ENCODE data around the gene PTMA. TPM values are rescaled to one million over a fixed set of nuclear protein-coding genes. Genes with fewer than 3 reads are reported as not detected.

Gene PTMA
- total RNA-seq, 4 donors from 2014 or later: 631 to 1,160 (median 1,099) TPM

DNA sequence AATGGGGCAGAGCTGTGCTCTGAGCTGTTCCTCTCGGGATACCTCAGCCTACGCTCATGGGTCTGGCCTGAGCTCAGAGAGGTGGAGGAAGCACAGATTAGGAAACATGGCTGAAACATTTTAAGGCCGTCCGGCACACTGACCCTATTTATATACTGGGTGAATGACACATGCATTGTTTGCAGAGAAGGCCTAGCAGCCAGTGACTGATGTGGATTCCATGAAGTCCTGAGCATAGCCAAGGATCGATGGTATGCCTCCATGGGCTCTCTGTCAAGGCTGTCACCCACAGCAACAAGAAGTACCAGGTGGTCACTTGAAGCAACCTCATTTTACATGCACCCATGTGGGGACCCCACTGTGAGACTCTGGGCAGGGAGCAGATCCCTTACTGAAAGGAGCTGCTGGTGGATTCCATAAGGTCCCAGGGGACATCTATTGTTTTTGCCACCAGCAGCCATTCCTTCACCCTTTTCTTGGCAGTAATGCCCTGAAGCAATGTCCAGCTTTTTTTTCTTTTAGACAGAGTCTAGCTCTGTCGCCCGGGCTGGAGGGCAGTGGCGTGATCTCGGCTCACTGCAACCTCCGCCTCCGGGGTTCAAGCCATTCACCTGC lies 8.4 kb downstream of the PTMA start:
- no peak overlapping the region for H3K4me3 ChIP-seq (replicated peaks in 1 of 3)
- TF ChIP-seq POLR2A (IDR thresholded peaks at IDR 0.05) (no peak), CTCF (IDR thresholded peaks at IDR 0.05) (no peak)
- no peaks in the 10 kb centered on the region for H3K27me3 ChIP-seq
- peaks cover 13 to 26% of the 10 kb centered on the region in 2 donors for H3K4me1 ChIP-seq
- intact Hi-C loops (cut with DNase I): no loop called here
- H3K9me3 ChIP-seq: no peaks in the 10 kb centered on the region
- no peak for DNase-seq
- H3K27ac ChIP-seq: no peak overlapping the region
- 87 to 91% methylated on average over 10 to 11 of the region's 11 CpGs for WGBS, 2 donors
- H3K36me3 ChIP-seq: peaks cover 7 to 9% of the 10 kb centered on the region in 2 donors

DNA sequence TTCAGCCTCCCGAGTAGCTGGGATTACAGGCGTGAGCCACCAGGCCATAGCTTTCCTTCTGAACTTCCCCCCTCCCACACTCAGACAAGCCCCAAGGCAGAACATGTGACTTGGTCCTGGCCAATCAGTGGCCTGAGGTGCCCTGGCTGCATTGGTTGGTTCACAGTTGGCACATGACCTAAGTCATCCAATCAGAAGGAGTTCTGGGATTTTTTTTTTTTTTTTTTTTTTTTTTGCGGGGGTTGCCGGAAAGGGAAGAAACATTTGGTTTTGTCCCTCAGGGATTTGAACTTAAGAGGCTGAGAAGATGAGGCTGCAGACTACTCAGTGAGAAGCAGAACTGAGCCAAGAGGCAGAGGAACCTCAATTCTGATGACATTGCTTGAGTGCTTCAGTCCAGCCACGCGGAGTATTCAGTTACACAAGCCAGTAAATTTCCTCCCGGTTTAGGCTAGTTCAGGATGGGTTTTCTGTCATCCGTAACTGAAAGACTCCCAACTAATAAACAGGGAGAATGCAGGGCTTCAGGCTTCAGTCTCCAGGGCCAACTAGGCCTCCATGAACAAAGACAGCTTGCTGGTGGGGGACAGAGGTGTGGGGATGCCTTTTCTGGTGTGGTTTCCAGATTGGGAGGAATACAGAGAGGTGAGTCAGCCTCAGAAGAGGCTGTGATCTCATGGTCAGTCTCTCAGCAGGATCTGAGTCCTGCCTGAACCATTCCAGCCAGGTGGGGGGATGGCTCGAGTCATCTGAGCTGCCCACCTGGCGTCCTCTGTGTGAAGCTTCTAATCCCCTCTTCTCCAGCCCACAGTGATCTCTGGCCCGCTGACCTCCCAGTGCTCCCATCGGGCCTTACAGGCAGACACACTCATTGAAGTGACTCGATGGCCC lies 9.2 kb downstream of the PTMA start:
- WGBS, 2 donors: 71 to 80% methylated on average over 10 to 13 of the region's 13 CpGs
- Histone ChIP-seq H3K9me3 (no peaks in the 10 kb centered on the region), H3K27ac (no peak overlapping the region), H3K36me3 (peaks cover under 1 to 3% of the 10 kb centered on the region in 2 donors), H3K4me1 (peaks cover 8 to 18% of the 10 kb centered on the region in 2 donors), H3K27me3 (no peaks in the 10 kb centered on the region), H3K4me3 (replicated peaks in 1 of 3) (no peak overlapping the region)
- TF ChIP-seq POLR2A (IDR thresholded peaks at IDR 0.05) (no peak), CTCF (IDR thresholded peaks at IDR 0.05) (no peak)
- intact Hi-C loops (cut with DNase I): no loop called here
- no peak for DNase-seq

- TF ChIP-seq CTCF (IDR thresholded peaks at IDR 0.05) (no peak), POLR2A (IDR thresholded peaks at IDR 0.05) (no peak)
- intact Hi-C loops (cut with DNase I): no loop called here
- no peak for DNase-seq
- Histone ChIP-seq H3K27ac (no peak overlapping the region), H3K4me1 (peaks cover 3 to 12% of the 10 kb centered on the region in 2 donors), H3K27me3 (no peaks in the 10 kb centered on the region), H3K36me3 (no peaks in the 10 kb centered on the region), H3K4me3 (replicated peaks in 1 of 3) (no peak overlapping the region), H3K9me3 (no peaks in the 10 kb centered on the region)
- WGBS, 2 donors: 77 to 86% methylated on average over 6 of the region's 6 CpGs
Observed at GRCh38 chr2:231718799-231719198, 10.5 kb downstream of the PTMA start.

GRCh38 chr2:231720292-231720986 lies 12.1 kb downstream of the PTMA start:
- no peak overlapping the region for H3K4me3 ChIP-seq (replicated peaks in 1 of 3)
- H3K4me1 ChIP-seq: no peaks in the 10 kb centered on the region
- no peaks in the 10 kb centered on the region for H3K36me3 ChIP-seq
- 72 to 80% methylated on average over 7 of the region's 7 CpGs for WGBS, 2 donors
- no peak for TF ChIP-seq POLR2A (IDR thresholded peaks at IDR 0.05)
- TF ChIP-seq CTCF (IDR thresholded peaks at IDR 0.05): no peak
- H3K9me3 ChIP-seq: no peaks in the 10 kb centered on the region
- no peak overlapping the region for H3K27ac ChIP-seq
- no peaks in the 10 kb centered on the region for H3K27me3 ChIP-seq
- DNase-seq: no peak
- intact Hi-C loops (cut with DNase I): no loop called here

Measured in thyroid gland (tissue), 4 donors.